ENCODE measurements around the gene ABCC9.

DNA sequence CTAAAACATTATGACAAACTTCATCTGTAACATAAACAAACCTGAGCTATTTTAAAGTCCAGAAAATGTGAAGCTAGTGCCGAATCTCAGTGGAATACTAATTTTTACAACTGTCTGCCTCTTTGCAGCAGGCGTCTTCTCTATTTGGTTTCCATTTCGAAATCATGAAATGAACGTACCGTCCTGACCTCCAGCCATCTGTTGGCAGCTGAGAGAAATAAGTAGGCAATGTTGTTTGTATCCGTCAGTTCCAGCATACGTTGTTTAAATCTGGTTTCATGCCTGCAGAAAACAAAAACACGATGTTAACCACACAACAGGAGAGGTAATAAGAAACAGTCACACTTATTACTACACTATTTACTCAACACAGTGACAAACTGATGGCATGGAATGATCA is 112.4 kb downstream of the ABCC9 start:
- TF ChIP-seq, protein P1, sequence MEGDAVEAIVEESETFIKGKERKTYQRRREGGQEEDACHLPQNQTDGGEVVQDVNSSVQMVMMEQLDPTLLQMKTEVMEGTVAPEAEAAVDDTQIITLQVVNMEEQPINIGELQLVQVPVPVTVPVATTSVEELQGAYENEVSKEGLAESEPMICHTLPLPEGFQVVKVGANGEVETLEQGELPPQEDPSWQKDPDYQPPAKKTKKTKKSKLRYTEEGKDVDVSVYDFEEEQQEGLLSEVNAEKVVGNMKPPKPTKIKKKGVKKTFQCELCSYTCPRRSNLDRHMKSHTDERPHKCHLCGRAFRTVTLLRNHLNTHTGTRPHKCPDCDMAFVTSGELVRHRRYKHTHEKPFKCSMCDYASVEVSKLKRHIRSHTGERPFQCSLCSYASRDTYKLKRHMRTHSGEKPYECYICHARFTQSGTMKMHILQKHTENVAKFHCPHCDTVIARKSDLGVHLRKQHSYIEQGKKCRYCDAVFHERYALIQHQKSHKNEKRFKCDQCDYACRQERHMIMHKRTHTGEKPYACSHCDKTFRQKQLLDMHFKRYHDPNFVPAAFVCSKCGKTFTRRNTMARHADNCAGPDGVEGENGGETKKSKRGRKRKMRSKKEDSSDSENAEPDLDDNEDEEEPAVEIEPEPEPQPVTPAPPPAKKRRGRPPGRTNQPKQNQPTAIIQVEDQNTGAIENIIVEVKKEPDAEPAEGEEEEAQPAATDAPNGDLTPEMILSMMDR (IDR thresholded peaks at IDR 0.05), result no peak
- TF ChIP-seq POLR2A (IDR thresholded peaks at IDR 0.05), result no peak

All from ovary (tissue), 3 donors.